ENCODE data around the gene HACL1.

Gene HACL1

GRCh38 chr3:15601399-15602145, at the start of gene HACL1, which contains the start of gene BTD:
Gene HACL1 (minus strand): TSS chr3:15601569. CDS start chr3:15601463, 106 bp downstream.
Gene BTD (plus strand): TSS chr3:15601745. CDS start chr3:15635440, 33,695 bp downstream.
- H3K4me1 ChIP-seq (ENCODE audit: control insufficient read depth in 5 of 5, insufficient read depth in 5 of 5, low read length in 5 of 5), result peaks cover 14 to 59% (median 48%) of the 10 kb centered on the region in 5 donors
- peak within 1 kb of the TSS; percentile 81 to 96 (median 89) for H3K9ac ChIP-seq (ENCODE audit: low read length in 5 of 5)
- no peaks in the 10 kb centered on the region for H3K27me3 ChIP-seq (ENCODE audit: control insufficient read depth in 5 of 5, insufficient read depth in 4 of 5, low read length in 5 of 5)
- peaks cover 15 to 30% (median 18%) of the 10 kb centered on the region in 5 donors for H3K36me3 ChIP-seq (ENCODE audit: control insufficient read depth in 5 of 5, insufficient read depth in 5 of 5, low read length in 5 of 5)
- H3K4me3 ChIP-seq (ENCODE audit: low read depth in 1 of 5, low read length in 5 of 5), result peak within 1 kb of the TSS; percentile 89 to 100 (median 97)
- H3K9me3 ChIP-seq (ENCODE audit: control insufficient read depth in 5 of 5, low read length in 5 of 5), result no peaks in the 10 kb centered on the region
- H3K27ac ChIP-seq (ENCODE audit: low read depth, low read length), result peak within 1 kb of the TSS; percentile 97

- Histone ChIP-seq H3K4me1 (ENCODE audit: control insufficient read depth in 5 of 5, insufficient read depth in 5 of 5, low read length in 5 of 5) (peaks cover 15 to 41% (median 30%) of the 10 kb centered on the region in 5 donors), H3K9me3 (ENCODE audit: control insufficient read depth in 5 of 5, low read length in 5 of 5) (no peaks in the 10 kb centered on the region), H3K27me3 (ENCODE audit: control insufficient read depth in 5 of 5, insufficient read depth in 4 of 5, low read length in 5 of 5) (no peaks in the 10 kb centered on the region), H3K9ac (ENCODE audit: low read length in 5 of 5) (no peak overlapping the region), H3K4me3 (ENCODE audit: low read depth in 1 of 5, low read length in 5 of 5) (no peak overlapping the region), H3K36me3 (ENCODE audit: control insufficient read depth in 5 of 5, insufficient read depth in 5 of 5, low read length in 5 of 5) (peaks cover 0 to 4% (median 2%) of the 10 kb centered on the region in 5 donors), H3K27ac (ENCODE audit: low read depth, low read length) (no peak overlapping the region)
Measured at GRCh38 chr3:15649858-15650257, 48.5 kb upstream of the HACL1 start.

- Histone ChIP-seq H3K9me3 (ENCODE audit: control insufficient read depth in 5 of 5, low read length in 5 of 5) (no peaks in the 10 kb centered on the region), H3K4me1 (ENCODE audit: control insufficient read depth in 5 of 5, insufficient read depth in 5 of 5, low read length in 5 of 5) (peaks cover 15 to 41% (median 30%) of the 10 kb centered on the region in 5 donors), H3K36me3 (ENCODE audit: control insufficient read depth in 5 of 5, insufficient read depth in 5 of 5, low read length in 5 of 5) (peaks cover 0 to 9% (median 7%) of the 10 kb centered on the region in 5 donors), H3K9ac (ENCODE audit: low read length in 5 of 5) (no peak overlapping the region), H3K27me3 (ENCODE audit: control insufficient read depth in 5 of 5, insufficient read depth in 4 of 5, low read length in 5 of 5) (no peaks in the 10 kb centered on the region), H3K27ac (ENCODE audit: low read depth, low read length) (peak overlapping the region; percentile 100), H3K4me3 (ENCODE audit: low read depth in 1 of 5, low read length in 5 of 5) (no peak overlapping the region)
Measured at GRCh38 chr3:15649341-15649740, 48.0 kb upstream of the HACL1 start.

- Histone ChIP-seq H3K4me3 (ENCODE audit: low read depth in 1 of 5, low read length in 5 of 5) (peak overlapping the region in 3 of 5 donors; percentile 2 to 9 (median 2)), H3K36me3 (ENCODE audit: control insufficient read depth in 5 of 5, insufficient read depth in 5 of 5, low read length in 5 of 5) (peaks cover 0 to 12% (median 9%) of the 10 kb centered on the region in 5 donors), H3K4me1 (ENCODE audit: control insufficient read depth in 5 of 5, insufficient read depth in 5 of 5, low read length in 5 of 5) (peaks cover 15 to 41% (median 30%) of the 10 kb centered on the region in 5 donors), H3K9ac (ENCODE audit: low read length in 5 of 5) (peak overlapping the region; percentile 42 to 64 (median 58)), H3K27ac (ENCODE audit: low read depth, low read length) (peak overlapping the region; percentile 100), H3K27me3 (ENCODE audit: control insufficient read depth in 5 of 5, insufficient read depth in 4 of 5, low read length in 5 of 5) (no peaks in the 10 kb centered on the region), H3K9me3 (ENCODE audit: control insufficient read depth in 5 of 5, low read length in 5 of 5) (no peaks in the 10 kb centered on the region)
Measured at GRCh38 chr3:15647611-15648167, 46.3 kb upstream of the HACL1 start.

- Histone ChIP-seq H3K27ac (ENCODE audit: low read depth, low read length) (peak overlapping the region; percentile 100), H3K27me3 (ENCODE audit: control insufficient read depth in 5 of 5, insufficient read depth in 4 of 5, low read length in 5 of 5) (no peaks in the 10 kb centered on the region), H3K4me1 (ENCODE audit: control insufficient read depth in 5 of 5, insufficient read depth in 5 of 5, low read length in 5 of 5) (peaks cover 15 to 41% (median 30%) of the 10 kb centered on the region in 5 donors), H3K36me3 (ENCODE audit: control insufficient read depth in 5 of 5, insufficient read depth in 5 of 5, low read length in 5 of 5) (peaks cover 0 to 14% (median 10%) of the 10 kb centered on the region in 5 donors), H3K4me3 (ENCODE audit: low read depth in 1 of 5, low read length in 5 of 5) (peak overlapping the region in 3 of 5 donors; percentile 2 to 40 (median 23)), H3K9ac (ENCODE audit: low read length in 5 of 5) (peak overlapping the region in 4 of 5 donors; percentile 26 to 75 (median 55)), H3K9me3 (ENCODE audit: control insufficient read depth in 5 of 5, low read length in 5 of 5) (no peaks in the 10 kb centered on the region)
Measured at GRCh38 chr3:15646851-15647511, 45.6 kb upstream of the HACL1 start.

- Histone ChIP-seq H3K9me3 (ENCODE audit: control insufficient read depth in 5 of 5, low read length in 5 of 5) (no peaks in the 10 kb centered on the region), H3K4me3 (ENCODE audit: low read depth in 1 of 5, low read length in 5 of 5) (no peak overlapping the region), H3K36me3 (ENCODE audit: control insufficient read depth in 5 of 5, insufficient read depth in 5 of 5, low read length in 5 of 5) (peaks cover 0 to 17% (median 10%) of the 10 kb centered on the region in 5 donors), H3K4me1 (ENCODE audit: control insufficient read depth in 5 of 5, insufficient read depth in 5 of 5, low read length in 5 of 5) (peaks cover 15 to 34% (median 34%) of the 10 kb centered on the region in 5 donors), H3K27ac (ENCODE audit: low read depth, low read length) (peak overlapping the region; percentile 100), H3K27me3 (ENCODE audit: control insufficient read depth in 5 of 5, insufficient read depth in 4 of 5, low read length in 5 of 5) (no peaks in the 10 kb centered on the region), H3K9ac (ENCODE audit: low read length in 5 of 5) (peak overlapping the region in 3 of 5 donors; percentile 14 to 61 (median 51))
Measured at GRCh38 chr3:15645740-15646501, 44.6 kb upstream of the HACL1 start.

GRCh38 chr3:15645246-15645645, 43.9 kb upstream of the HACL1 start:
- H3K27me3 ChIP-seq (ENCODE audit: control insufficient read depth in 5 of 5, insufficient read depth in 4 of 5, low read length in 5 of 5), result no peaks in the 10 kb centered on the region
- peaks cover 0 to 17% (median 10%) of the 10 kb centered on the region in 5 donors for H3K36me3 ChIP-seq (ENCODE audit: control insufficient read depth in 5 of 5, insufficient read depth in 5 of 5, low read length in 5 of 5)
- peaks cover 16 to 35% (median 34%) of the 10 kb centered on the region in 5 donors for H3K4me1 ChIP-seq (ENCODE audit: control insufficient read depth in 5 of 5, insufficient read depth in 5 of 5, low read length in 5 of 5)
- H3K4me3 ChIP-seq (ENCODE audit: low read depth in 1 of 5, low read length in 5 of 5), result no peak overlapping the region
- peak overlapping the region in 2 of 5 donors; percentile 14 to 61 for H3K9ac ChIP-seq (ENCODE audit: low read length in 5 of 5)
- H3K27ac ChIP-seq (ENCODE audit: low read depth, low read length), result peak overlapping the region; percentile 100
- no peaks in the 10 kb centered on the region for H3K9me3 ChIP-seq (ENCODE audit: control insufficient read depth in 5 of 5, low read length in 5 of 5)

- peaks cover 0 to 14% (median 2%) of the 10 kb centered on the region in 5 donors for H3K36me3 ChIP-seq (ENCODE audit: control insufficient read depth in 5 of 5, insufficient read depth in 5 of 5, low read length in 5 of 5)
- H3K9me3 ChIP-seq (ENCODE audit: control insufficient read depth in 5 of 5, low read length in 5 of 5), result no peaks in the 10 kb centered on the region
- H3K4me3 ChIP-seq (ENCODE audit: low read depth in 1 of 5, low read length in 5 of 5), result no peak overlapping the region
- no peak overlapping the region for H3K9ac ChIP-seq (ENCODE audit: low read length in 5 of 5)
- no peak overlapping the region for H3K27ac ChIP-seq (ENCODE audit: low read depth, low read length)
- peaks cover 11 to 40% (median 35%) of the 10 kb centered on the region in 5 donors for H3K4me1 ChIP-seq (ENCODE audit: control insufficient read depth in 5 of 5, insufficient read depth in 5 of 5, low read length in 5 of 5)
- H3K27me3 ChIP-seq (ENCODE audit: control insufficient read depth in 5 of 5, insufficient read depth in 4 of 5, low read length in 5 of 5), result no peaks in the 10 kb centered on the region
Measured at GRCh38 chr3:15638891-15639262, 37.5 kb upstream of the HACL1 start.

GRCh38 chr3:15638193-15638890, 37.0 kb upstream of the HACL1 start:
- peak overlapping the region; percentile 88 for H3K27ac ChIP-seq (ENCODE audit: low read depth, low read length)
- no peaks in the 10 kb centered on the region for H3K27me3 ChIP-seq (ENCODE audit: control insufficient read depth in 5 of 5, insufficient read depth in 4 of 5, low read length in 5 of 5)
- H3K36me3 ChIP-seq (ENCODE audit: control insufficient read depth in 5 of 5, insufficient read depth in 5 of 5, low read length in 5 of 5), result peaks cover 0 to 14% (median 2%) of the 10 kb centered on the region in 5 donors
- peaks cover 11 to 45% (median 38%) of the 10 kb centered on the region in 5 donors for H3K4me1 ChIP-seq (ENCODE audit: control insufficient read depth in 5 of 5, insufficient read depth in 5 of 5, low read length in 5 of 5)
- no peak overlapping the region for H3K4me3 ChIP-seq (ENCODE audit: low read depth in 1 of 5, low read length in 5 of 5)
- H3K9me3 ChIP-seq (ENCODE audit: control insufficient read depth in 5 of 5, low read length in 5 of 5), result no peaks in the 10 kb centered on the region
- H3K9ac ChIP-seq (ENCODE audit: low read length in 5 of 5), result no peak overlapping the region

Data from subcutaneous abdominal adipose tissue (tissue), 5 donors.